Ovary (tissue), 9 donors: ENCODE data around the gene ATP8B4. TPM values are rescaled to one million over a fixed set of nuclear protein-coding genes. Genes with fewer than 3 reads are reported as not detected.

Experiments
- DNase-seq, 5 donors: peaks; one replicate each; pipeline ENCODE4 v3.0.0-alpha.2; 2019 to 2020
- H3K27ac ChIP-seq, 2 donors: fragments of 200-600 bp; one replicate each; pipeline versions ENCODE4 v1.5.1 to v1.8.0; 2019 to 2022
- H3K27me3 ChIP-seq: fragments of 200-600 bp; one replicate; pipeline ENCODE4 v1.8.0; 2022
- H3K36me3 ChIP-seq: fragments of 200-600 bp; sonication (generic); one replicate; pipeline ENCODE4 v1.5.1; 2019
- H3K4me1 ChIP-seq: one replicate; pipeline ENCODE4 v1.8.1; 2013; ENCODE audit warnings: mild to moderate bottlenecking, moderate library complexity; ENCODE audit not compliant: insufficient read depth
- H3K4me3 ChIP-seq: fragments of 200-600 bp; sonication (generic); one replicate; pipeline ENCODE4 v1.5.1; 2017
- H3K9me3 ChIP-seq, 2 donors: fragments of 200-600 bp in 1 of 2; sonication (generic) in 1 of 2; one replicate each; pipeline versions ENCODE4 v1.5.1 to v1.8.1; 2013 to 2019; ENCODE audit warnings: mild to moderate bottlenecking in 1 of 2, moderate library complexity in 1 of 2
- EP300 ChIP-seq: sonication (generic); formaldehyde crosslinking; IDR thresholded peaks from one replicate; pipeline ENCODE4 v1.6.1; 2017; ENCODE audit warnings: antibody characterized with exemption
- POLR2A ChIP-seq: fragments of 450-650 bp; IDR thresholded peaks from one replicate; pipeline ENCODE4 v1.6.1; 2017; ENCODE audit warnings: antibody characterized with exemption, mild to moderate bottlenecking, moderate library complexity
- WGBS, 3 donors: extraction: QIAGEN DNeasy Blood & Tissue Kit in 1 of 3; methylation state at CpG; one replicate each; pipeline versions ENCODE4 v1.1.5 to v1.1.7; 2013 to 2017; 5-methylcytosine and 5-hydroxymethylcytosine counted together
- intact Hi-C, 4 donors: fragments of 100-400 bp; cut with DNase I; formaldehyde crosslinking; loops; one replicate each; pipeline versions ENCODE4 v1.11.0 to v1.15.1; 2022 to 2023
- polyA plus RNA-seq, 2 donors: library from polyadenylated mRNA; stranded (reverse); fragments of 200-250 nt in 1 of 2; fragments of 350-450 nt in 1 of 2; fragmentation: Illumina TruSeq in 1 of 2; extraction: RNeasy Lipid Tissue Mini Kit (QIAGEN cat#74804) in 1 of 2; gene quantifications; one replicate each; pipeline ENCODE4 v1.2.3, GENCODE V29; 2013 to 2014
- total RNA-seq, 7 donors: library from RNA; depleted of rRNA in 2 of 7; stranded (reverse); fragments of >200 nt in 2 of 7; fragmentation: NEBNext Ultra II Directional in 3 of 7; extraction: Animal tissue kit (Norgen Biotek cat#: 25700) in 3 of 7; gene quantifications; one replicate each; pipeline versions ENCODE4 v1.1.0 to v1.2.4, GENCODE V29; 2016 to 2023
- TF ChIP-seq, protein P1 (sequence below), 3 donors: fragments of 450-650 bp in 2 of 3; fragments of 200-600 bp in 1 of 3; IDR thresholded peaks; one replicate each; pipeline versions ENCODE4 v1.5.1 to v1.8.0; 2016 to 2022; ENCODE audit warnings: antibody characterized with exemption in 3 of 3, mild to moderate bottlenecking in 1 of 3
- donor health status: DM: no; HTN: no; CAD: no; lungs with moderate emphysema.
- donor health status: DM: no; HTN: no; CAD: no.
- donor health status: Bipolar disorder and iron deficiency.
- donor health status: DM: yes; HTN: yes; CAD: no.
- donor health status: DM: no; HTN: no; CAD: no.
- donor health status: DM: yes; HTN: yes; CAD: no.

ATP8B4 gene
- total and polyA plus RNA-seq, 9 donors, result 3.7 to 14.4 (median 7.1) TPM

DNA sequence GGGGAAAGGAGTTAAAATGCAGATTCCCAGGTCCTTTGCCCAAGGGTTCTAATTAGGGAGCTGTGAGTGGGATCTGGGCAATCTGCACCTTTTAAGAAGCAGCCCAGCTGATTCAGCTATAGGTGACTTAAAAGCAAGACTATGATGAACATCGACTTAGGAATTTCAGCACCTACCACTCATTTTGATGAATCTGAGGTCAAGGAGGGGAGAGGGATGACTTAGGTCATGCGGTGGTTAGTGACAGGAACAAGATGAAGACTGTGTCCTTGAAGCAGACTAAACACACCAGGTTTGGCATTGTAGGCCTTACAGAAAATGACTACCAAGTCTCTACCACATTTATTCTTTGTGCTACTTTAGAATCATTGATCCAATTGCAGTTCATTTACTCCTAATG is 301.9 kb downstream of the ATP8B4 start:
- WGBS, 3 donors, result 67 to 82% (median 76%) methylated on average over 2 of the region's 2 CpGs
- Histone ChIP-seq H3K27me3 (no peaks in the 10 kb centered on the region), H3K9me3 (no peaks in the 10 kb centered on the region), H3K27ac (no peak overlapping the region), H3K4me3 (no peak overlapping the region), H3K36me3 (no peaks in the 10 kb centered on the region), H3K4me1 (no peaks in the 10 kb centered on the region)
- intact Hi-C loops, result no loop called here
- no peak for DNase-seq
- no peak for TF ChIP-seq POLR2A
- no peak for TF ChIP-seq EP300
- TF ChIP-seq, protein P1, sequence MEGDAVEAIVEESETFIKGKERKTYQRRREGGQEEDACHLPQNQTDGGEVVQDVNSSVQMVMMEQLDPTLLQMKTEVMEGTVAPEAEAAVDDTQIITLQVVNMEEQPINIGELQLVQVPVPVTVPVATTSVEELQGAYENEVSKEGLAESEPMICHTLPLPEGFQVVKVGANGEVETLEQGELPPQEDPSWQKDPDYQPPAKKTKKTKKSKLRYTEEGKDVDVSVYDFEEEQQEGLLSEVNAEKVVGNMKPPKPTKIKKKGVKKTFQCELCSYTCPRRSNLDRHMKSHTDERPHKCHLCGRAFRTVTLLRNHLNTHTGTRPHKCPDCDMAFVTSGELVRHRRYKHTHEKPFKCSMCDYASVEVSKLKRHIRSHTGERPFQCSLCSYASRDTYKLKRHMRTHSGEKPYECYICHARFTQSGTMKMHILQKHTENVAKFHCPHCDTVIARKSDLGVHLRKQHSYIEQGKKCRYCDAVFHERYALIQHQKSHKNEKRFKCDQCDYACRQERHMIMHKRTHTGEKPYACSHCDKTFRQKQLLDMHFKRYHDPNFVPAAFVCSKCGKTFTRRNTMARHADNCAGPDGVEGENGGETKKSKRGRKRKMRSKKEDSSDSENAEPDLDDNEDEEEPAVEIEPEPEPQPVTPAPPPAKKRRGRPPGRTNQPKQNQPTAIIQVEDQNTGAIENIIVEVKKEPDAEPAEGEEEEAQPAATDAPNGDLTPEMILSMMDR (IDR thresholded peaks at IDR 0.05), result no peak

DNA sequence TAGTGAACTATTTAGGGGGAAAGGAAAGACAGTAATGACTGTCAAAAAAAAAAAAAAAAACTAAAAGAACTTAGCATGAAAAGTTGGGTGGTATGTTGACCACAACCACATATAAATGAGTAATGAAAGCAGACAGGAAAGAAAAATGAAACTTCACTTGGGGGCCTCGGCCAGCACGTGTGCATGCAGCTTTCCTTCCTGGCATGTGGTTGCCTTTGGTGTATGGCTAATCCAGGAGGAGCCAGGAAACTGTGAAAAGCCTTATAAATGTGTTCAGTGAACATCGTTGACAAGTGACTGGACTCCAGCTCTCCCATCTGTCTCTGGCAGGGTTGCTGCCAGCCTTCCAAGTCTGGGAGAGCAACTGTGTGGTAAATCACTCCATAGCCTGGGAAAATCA is 303.1 kb downstream of the ATP8B4 start:
- Histone ChIP-seq H3K27me3 (no peaks in the 10 kb centered on the region), H3K27ac (no peak overlapping the region), H3K9me3 (no peaks in the 10 kb centered on the region), H3K36me3 (no peaks in the 10 kb centered on the region), H3K4me1 (no peaks in the 10 kb centered on the region), H3K4me3 (no peak overlapping the region)
- no peak for DNase-seq
- 29 to 49% (median 46%) methylated on average over 3 of the region's 3 CpGs for WGBS, 3 donors
- TF ChIP-seq EP300, result no peak
- no peak for TF ChIP-seq POLR2A
- TF ChIP-seq, protein P1 (IDR thresholded peaks at IDR 0.05), result no peak
- intact Hi-C loops, result no loop called here

DNA sequence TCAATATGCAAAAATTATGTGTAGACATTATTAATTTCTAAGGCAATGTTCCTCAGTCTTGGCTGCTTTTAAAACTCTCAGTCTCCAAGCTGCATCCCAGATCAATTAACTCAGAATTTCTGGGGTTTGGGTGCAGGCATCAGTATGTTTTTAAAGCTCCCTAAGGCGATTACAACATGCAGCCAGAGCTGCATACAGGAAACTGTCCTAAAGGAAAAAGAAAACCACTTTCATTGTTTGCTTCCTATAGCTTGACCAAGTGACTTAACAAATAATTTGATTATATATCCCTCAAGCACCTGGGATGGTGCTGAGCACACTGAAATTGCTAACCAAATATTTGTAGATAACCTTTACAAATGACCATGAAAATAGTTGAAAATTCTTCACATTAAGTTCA is 303.5 kb downstream of the ATP8B4 start:
- no peaks in the 10 kb centered on the region for H3K9me3 ChIP-seq
- no peaks in the 10 kb centered on the region for H3K4me1 ChIP-seq
- intact Hi-C loops, result no loop called here
- 71 to 89% (median 80%) methylated on average over 1 of the region's 1 CpG for WGBS, 3 donors
- TF ChIP-seq EP300 (no peak), POLR2A (no peak)
- TF ChIP-seq, protein P1 (IDR thresholded peaks at IDR 0.05), result no peak
- H3K27ac ChIP-seq, result no peak overlapping the region
- DNase-seq, result no peak
- H3K36me3 ChIP-seq, result no peaks in the 10 kb centered on the region
- H3K4me3 ChIP-seq, result no peak overlapping the region
- H3K27me3 ChIP-seq, result no peaks in the 10 kb centered on the region

DNA sequence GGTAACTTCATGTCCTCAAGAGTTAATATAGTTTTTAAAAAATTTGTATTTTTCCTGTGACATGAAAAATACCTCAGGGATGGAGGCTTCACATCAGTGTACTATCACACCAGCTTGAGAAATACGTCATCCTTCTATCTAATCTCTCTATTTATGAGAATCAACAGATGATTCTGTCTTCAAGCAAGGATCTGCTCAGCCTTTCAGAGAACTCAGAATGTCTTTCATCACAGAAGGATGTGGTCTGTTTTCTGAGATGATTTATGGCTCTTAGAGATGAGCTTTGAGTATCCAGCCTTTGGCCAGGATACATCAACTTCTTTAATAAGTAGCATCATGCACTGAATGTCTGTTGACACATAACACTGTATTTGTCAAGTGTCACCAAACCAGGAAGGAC is 304.3 kb downstream of the ATP8B4 start:
- Histone ChIP-seq H3K4me1 (peaks cover 6% of the 10 kb centered on the region), H3K27ac (no peak overlapping the region), H3K4me3 (no peak overlapping the region), H3K27me3 (no peaks in the 10 kb centered on the region), H3K36me3 (no peaks in the 10 kb centered on the region), H3K9me3 (no peaks in the 10 kb centered on the region)
- intact Hi-C loops, result no loop called here
- WGBS, 3 donors, result 82 to 96% (median 93%) methylated on average over 1 of the region's 1 CpG
- no peak for DNase-seq
- TF ChIP-seq POLR2A (no peak), EP300 (no peak)
- TF ChIP-seq, protein P1 (IDR thresholded peaks at IDR 0.05), result no peak

GRCh38 chr15:49813625-49814024 is 305.4 kb downstream of the ATP8B4 start:
- H3K27ac ChIP-seq, result no peak overlapping the region
- H3K27me3 ChIP-seq, result no peaks in the 10 kb centered on the region
- no peak for DNase-seq
- no peaks in the 10 kb centered on the region for H3K36me3 ChIP-seq
- H3K4me1 ChIP-seq, result peaks cover 8% of the 10 kb centered on the region
- no peak for TF ChIP-seq EP300
- TF ChIP-seq, protein P1 (IDR thresholded peaks at IDR 0.05), result no peak
- TF ChIP-seq POLR2A, result no peak
- intact Hi-C loops, result no loop called here
- H3K9me3 ChIP-seq, result no peaks in the 10 kb centered on the region
- H3K4me3 ChIP-seq, result no peak overlapping the region
